Measurements from ENCODE around the gene TAOK2. TPM values are rescaled to one million over a fixed set of nuclear protein-coding genes. Genes with fewer than 3 reads are reported as not detected.

Gene TAOK2
- total RNA-seq, 1 donor from 2014 or later: 49.8 TPM

DNA sequence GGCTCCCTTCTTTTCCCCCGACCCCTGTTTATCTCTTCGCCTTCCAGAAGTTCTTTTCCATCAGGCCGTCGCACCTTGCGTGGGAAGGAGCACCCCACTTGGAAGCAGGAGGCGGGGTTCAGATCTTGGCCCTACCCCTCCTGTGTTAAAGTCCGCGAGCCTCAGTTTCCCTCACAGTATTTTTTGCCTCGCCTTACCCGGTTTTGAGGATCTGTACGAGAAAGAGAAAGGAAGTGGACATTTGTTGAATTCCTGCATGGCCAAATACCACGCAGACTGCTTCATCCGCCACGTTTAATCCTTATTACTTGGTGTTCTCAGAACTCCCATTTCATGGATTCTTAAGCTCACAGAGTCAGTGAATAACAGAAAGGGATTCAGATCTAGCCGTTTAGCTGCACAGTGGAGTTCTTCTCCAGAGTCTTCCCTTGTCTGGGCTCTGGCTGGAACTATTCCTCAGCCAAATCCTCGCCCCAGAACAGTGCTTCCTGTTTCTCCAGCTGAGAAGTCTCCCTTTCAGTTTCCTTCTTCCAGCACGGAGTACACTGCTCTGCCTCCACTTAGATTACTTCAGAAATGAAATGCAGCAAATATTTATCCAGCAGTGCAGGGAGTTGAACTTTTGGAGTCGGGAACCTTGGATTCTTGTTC lies 11.2 kb upstream of the TAOK2 start:
- no peak for DNase-seq (ENCODE audit: low spot score)

DNA sequence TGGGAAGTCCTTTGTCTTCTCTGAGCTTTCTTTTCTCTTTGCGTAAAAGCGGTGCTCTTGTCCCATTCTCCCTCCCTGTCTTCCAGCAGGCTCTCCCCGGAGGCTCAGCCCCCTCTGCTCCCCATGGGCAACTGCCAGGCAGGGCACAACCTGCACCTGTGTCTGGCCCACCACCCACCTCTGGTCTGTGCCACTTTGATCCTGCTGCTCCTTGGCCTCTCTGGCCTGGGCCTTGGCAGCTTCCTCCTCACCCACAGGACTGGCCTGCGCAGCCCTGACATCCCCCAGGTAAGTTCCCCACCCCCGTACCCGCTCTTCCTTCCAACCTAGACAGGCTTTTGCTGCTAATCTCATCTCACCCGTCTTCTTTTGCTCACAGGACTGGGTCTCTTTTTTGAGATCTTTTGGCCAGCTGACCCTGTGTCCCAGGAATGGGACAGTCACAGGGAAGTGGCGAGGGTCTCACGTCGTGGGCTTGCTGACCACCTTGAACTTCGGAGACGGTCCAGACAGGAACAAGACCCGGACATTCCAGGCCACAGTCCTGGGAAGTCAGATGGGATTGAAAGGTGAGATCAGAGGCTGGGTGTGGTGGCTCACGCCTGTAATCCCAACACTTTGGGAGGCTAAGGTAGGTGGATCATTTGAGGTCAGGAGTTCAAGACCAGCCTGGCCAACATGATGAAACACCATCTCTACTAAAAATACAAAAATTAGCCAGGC lies 10.5 kb upstream of the TAOK2 start:
- peak; percentile 82 for DNase-seq (ENCODE audit: low spot score)

DNA sequence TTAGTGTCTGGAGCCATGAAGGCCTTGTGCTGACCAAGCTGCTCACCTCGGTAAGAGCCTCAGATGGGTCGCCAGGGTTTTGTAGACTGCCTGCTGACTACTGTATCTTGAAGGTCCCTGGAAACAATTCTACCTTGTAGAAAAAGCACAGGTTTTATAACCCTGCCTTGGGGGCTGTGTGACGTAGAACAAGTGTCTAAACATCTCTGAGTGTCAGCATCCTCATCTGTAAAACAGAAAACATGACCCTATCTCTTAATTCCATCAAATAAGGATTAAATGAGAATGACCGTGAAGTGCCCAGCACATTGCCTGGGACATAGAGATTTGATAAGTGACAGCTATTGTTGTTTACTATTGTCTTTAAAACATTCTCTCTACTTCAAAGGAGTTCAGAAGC lies 5.5 kb upstream of the TAOK2 start:
- no peak for DNase-seq (ENCODE audit: low spot score)

DNA sequence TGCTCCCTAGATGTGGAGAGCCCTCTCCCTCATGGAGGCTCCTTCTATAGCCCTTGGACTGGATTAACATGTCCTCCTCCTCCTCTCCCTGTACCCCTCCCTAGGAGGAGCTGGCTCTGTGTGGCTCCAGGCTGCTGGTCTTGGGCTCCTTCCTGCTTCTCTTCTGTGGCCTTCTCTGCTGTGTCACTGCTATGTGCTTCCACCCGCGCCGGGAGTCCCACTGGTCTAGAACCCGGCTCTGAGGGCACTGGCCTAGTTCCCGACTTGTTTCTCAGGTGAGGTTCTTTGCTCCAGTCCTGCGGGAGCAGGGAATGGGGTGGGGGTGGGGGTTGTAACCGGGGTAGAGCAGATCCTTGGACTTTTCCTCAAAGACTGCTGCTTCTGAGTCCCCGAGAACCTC lies 2.4 kb upstream of the TAOK2 start:
- peak; percentile 37 for DNase-seq (ENCODE audit: low spot score)

DNA sequence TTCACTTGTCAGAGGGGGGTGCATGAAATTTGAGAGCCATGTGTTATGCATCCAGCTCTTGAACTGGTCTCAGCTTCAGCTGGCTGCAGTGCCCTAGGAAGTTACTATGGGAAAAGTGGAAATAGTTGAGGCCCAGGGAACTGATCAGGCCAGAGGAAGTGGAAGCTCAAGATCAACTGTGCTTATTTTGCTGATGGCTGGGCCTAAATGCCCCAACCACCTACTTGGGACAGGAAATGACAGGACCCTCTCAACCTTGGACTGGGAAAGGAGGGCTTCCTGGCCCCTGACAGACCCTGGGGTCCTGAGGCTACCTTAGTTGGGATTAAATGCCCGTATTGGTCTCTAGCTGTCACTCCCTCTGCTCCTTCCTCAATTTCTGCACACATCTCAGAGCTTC lies 1.2 kb upstream of the TAOK2 start:
- peak; percentile 18 for DNase-seq (ENCODE audit: low spot score)

DNA sequence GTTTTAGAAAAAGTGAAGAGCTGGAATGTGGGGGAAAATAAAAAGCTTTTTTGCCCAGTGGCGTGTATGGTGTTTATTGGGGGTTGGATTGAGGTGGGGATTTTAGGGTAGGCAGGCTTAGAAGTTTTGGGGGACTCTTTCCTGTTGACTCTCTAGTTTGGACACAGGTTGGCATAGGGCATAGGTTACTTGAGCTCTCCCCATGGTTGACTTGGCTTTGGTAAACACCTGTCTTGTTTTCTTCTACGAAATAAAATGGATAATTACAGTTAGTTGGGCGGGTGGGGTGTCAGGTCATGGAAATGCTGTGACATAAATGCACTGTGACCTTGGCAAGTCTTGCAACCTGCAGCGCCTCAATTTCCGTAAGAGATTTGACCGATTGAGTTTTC lies 680 bp upstream of the TAOK2 start:
- no peak for DNase-seq (ENCODE audit: low spot score)

DNA sequence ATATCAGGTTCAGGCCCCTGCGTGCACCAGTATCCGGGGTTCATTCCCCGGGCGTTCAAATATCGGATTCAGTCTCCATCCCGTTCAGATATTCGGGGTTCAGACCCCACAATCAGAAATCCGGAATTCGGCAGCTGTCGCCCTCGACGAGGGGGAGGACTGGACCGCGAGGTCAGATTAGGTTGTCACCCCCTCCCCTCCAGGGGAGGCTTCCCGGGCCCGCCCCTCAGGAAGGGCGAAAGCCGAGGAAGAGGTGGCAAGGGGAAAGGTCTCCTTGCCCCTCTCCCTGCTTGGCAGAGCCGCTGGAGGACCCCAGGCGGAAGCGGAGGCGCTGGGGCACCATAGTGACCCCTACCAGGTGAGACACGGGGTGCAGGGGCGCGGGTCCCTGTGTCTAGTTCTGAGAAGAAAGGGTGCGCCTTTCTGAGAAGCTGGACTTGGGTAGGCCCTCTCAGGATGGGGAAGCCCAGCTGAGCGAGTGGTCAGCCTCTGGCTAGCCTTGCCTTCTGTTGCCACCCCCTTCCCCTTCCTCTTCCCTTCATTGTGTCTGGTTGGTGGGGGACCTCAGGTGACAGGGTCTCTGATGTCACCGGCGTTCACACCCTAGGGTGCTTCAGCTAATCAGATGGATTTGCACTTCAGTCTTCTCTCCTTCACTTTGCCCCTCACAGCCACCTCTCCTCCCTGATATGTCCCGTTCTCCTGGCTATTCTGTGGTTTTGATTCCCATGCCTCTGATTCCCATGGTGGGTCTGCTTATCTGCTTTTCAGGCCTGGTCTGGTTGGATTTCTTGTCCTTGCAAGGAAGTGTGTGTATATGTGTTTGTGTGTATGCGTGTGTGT lies 844 bp downstream of the TAOK2 start:
- peak; percentile 89 for DNase-seq (ENCODE audit: low spot score)

DNA sequence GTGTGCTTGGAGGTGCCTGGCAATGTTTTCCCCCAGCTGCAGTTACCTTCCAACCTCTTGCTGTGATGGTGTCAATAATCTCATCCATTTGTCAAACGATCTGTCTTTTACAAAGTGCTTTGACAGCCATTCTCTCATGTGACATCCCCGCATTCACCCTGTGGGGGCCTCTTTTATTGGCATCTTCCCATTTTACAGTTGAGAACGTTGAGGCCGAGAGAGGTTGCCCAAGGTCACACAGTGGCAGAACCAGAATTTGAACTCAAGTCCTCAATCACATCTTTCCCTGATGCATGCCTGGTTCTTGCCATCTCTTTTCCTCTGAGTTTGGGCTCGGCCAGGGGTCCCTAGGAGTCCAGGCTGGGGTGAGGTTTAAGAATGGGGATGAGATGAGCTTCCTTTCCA lies 1.5 kb downstream of the TAOK2 start:
- DNase-seq (ENCODE audit: low spot score): peak; percentile 30

DNA sequence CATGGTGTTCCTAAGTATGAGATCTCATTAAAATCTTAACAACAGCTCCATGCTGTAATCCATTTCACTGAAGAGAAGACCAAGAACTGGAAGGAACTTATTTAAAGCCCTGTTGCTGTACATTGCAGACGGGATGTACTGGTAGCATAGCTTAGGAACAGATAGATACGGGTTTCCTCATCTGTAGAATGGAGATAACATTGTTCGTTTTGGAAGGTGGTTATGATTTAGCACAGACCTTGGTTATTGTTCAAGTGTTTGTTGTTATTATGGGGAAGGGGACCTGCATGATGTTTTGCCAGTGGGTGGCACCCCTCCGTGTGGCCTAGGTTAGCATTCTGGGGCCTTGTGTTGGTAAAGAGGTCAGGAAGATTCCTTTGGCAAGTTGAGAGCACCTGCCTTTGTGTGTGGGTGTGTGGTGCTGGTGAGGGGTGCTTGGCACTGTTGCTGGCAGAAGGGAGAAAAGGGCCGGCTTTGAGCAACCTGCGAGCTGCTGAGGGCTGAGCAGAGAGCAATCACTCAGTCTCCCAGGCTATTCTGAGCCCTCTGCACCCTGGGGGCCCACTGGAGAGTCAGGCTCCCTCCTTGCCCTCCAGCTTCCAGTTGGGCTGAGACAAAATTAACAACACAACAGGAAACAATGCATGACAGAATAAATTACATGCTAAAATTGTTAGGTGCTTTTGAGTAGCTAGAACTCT lies 2.3 kb downstream of the TAOK2 start:
- no peak for DNase-seq (ENCODE audit: low spot score)

DNA sequence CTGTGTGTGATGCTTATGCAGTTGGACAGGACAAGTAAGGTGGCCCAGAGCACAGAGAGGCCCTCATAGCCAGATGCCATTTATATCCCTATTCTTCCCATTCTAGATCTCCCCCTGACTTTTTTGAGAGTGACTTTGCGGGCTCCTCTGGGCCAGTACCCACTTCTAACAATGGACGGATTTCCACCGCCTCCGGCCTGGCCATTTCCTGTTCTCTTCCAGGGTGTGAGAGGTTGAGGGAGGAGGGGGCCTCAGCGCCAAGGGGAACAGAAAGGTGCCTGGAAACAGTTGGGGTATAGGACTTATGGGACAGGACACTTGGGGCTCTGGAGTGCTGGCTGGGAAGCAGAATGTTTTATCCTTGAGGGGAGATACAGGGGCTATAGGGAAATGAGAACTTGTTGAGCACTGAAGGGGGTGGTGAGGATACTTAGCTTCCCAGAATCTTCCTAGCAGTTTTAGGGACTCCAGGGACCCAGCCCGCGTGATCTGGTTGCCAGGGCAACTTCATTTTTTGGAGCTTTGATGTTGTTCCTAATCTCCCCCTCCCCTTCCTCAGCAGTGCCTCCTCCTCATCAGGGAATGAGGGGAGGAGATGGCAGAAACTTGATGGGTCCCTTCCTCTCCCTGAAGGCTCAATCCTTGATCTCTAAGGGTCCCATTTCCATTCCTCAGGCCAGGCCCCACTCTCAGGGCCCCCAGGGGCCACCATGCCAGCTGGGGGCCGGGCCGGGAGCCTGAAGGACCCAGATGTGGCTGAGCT lies 3.6 kb downstream of the TAOK2 start:
- DNase-seq (ENCODE audit: low spot score): no peak

DNA sequence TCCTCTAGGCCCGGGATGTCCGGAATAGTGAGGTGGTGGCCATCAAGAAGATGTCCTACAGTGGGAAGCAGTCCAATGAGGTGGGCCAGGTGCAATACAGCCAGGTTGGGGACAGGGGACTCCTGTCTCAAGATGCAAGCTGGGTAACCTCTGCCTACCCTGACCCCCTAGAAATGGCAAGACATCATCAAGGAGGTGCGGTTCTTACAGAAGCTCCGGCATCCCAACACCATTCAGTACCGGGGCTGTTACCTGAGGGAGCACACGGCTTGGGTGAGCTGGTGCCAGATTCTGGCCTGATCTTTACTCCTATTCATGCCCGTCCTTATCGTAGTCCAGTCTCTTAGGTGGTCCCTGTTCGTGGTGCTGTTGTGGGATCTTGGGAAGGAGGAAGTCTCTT lies 4.4 kb downstream of the TAOK2 start:
- DNase-seq (ENCODE audit: low spot score): no peak

DNA sequence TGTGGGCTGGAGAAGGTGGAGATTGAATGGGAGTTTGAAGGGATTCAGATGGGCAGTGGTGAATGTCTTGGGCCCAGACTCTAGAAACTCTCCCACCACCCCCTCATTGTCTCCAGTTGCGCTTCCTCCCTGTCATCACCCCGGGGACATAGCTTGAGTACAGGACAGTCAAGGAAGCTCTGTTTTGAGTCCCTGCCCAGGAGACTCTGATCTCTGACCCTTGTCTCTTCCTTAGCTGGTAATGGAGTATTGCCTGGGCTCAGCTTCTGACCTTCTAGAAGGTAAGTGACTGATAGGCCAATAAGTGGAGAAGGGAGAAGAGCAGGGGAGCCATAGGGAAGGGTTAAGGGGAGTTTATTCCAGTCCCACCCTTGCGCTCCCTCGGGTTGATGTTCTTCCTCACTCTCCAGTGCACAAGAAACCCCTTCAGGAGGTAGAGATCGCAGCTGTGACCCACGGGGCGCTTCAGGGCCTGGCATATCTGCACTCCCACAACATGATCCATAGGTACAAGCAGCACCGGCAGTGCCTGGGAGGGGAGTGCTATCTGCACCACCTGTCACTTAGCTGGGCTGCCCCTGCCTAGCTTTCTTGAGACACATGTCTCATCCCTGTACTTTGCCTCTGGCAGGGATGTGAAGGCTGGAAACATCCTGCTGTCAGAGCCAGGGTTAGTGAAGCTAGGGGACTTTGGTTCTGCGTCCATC lies 5.0 kb downstream of the TAOK2 start:
- DNase-seq (ENCODE audit: low spot score): no peak

DNA sequence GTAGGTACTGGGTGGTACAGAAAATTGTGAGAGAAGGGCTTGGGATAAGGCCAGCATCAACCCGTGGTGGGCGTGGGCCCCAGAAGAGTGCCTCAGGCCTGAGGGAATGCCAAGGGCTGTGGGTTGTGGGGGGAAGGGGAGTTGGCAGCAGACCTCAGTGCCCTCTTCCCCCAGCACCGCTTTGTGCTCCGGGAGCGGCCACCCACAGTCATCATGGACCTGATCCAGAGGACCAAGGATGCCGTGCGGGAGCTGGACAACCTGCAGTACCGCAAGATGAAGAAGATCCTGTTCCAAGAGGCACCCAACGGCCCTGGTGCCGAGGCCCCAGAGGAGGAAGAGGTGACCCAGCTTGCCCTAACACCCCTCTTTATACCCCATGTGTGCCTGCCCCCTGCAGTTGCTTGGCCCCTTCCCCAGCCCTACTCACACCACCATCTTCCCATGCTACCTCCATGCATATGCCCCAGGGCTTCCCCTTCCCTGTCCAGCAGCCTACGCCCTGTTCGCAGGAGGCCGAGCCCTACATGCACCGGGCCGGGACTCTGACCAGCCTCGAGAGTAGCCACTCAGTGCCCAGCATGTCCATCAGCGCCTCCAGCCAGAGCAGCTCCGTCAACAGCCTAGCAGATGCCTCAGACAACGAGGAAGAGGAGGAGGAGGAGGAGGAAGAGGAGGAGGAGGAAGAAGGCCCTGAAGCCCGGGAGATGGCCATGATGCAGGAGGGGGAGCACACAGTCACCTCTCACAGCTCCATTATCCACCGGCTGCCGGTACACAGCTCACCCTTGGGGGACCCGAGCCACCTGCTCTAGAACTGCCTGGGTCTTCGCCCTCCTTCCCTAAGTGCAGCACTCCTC lies 9.1 kb downstream of the TAOK2 start:
- DNase-seq (ENCODE audit: low spot score): no peak

DNA sequence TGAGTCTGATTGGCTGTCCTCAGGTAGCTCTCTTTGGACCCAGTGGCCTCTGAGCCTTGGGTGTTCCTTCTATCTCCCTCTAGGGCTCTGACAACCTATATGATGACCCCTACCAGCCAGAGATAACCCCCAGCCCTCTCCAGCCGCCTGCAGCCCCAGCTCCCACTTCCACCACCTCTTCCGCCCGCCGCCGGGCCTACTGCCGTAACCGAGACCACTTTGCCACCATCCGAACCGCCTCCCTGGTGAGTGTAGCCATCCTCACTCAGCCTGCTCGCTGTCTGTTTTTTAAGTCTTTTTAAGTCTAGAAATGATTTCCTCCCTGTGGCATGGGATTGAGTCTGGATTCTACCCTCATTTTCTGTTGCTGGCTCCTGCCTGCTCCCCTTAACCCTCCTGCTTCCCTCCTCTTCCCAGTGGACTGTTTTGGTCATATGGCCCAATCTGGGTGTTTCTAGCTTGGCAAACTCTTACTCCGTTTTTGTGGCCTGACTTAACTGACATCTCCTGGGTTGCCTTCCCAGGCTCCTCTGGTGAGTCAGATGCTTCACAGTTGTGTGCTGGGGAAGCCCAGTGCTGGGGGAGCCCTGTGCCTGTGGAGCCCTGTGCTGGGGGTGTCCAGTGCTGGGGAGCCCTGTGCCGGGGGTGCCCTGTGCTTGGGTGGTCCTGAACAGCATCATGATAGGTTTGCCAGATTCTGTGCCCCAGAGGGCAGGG lies 9.9 kb downstream of the TAOK2 start:
- DNase-seq (ENCODE audit: low spot score): no peak

DNA sequence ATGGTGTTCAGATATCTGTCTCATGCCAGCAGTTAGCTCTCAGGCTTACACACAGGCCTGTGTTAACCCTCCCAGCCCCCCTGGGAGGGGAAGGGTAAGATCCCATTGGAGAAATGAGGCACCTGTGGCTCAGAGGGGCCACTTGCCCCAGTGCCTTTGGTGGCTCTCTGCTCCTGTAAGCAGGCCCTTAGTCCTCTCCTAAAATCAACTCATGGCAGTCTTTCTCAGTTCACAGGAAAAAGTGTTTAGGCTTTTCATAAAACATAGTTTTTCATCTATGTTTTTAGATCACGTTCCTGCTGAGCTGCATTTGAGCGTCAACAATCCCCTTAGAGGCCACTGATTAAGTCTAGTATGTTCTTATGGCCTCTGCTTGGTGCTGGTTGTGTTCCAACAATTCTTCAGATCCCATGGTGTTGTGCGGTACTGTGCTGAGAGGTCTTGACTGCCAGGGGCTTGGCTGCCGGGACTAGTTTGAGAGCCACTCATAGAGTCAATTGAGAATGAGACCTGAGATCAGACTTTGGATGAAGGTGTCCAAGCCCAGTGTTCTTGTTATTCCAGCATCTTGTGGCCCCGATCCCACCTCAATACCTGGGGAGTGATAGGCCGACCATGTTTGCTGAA lies 10.6 kb downstream of the TAOK2 start:
- no peak for DNase-seq (ENCODE audit: low spot score)

DNA sequence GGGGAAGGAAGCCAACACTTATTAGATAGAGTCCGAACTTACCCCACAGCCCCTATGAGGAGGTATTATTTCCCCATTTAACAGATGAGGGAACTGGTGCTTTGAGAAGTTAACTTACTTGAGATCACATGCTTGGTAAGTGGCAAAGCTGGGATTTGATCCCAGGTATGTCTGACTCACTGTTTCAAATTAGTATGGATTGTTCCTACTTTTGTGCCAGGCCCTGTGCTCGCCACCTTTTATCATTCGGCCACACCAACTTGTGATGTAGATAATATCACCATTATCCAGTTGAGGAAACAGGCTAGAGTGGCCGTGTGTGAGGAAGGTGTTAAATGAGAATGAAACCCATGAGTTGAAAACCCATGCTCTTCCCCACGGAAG lies 11.1 kb downstream of the TAOK2 start:
- no peak for DNase-seq (ENCODE audit: low spot score)

DNA sequence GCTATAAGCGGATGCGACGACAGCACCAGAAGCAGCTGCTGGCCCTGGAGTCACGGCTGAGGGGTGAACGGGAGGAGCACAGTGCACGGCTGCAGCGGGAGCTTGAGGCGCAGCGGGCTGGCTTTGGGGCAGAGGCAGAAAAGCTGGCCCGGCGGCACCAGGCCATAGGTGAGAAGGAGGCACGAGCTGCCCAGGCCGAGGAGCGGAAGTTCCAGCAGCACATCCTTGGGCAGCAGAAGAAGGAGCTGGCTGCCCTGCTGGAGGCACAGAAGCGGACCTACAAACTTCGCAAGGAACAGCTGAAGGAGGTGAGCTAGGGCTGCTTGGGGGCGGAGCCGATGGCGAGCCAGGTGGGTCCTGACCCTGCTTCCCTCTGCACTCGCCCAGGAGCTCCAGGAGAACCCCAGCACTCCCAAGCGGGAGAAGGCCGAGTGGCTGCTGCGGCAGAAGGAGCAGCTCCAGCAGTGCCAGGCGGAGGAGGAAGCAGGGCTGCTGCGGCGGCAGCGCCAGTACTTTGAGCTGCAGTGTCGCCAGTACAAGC lies 11.7 kb downstream of the TAOK2 start:
- no peak for DNase-seq (ENCODE audit: low spot score)

DNA sequence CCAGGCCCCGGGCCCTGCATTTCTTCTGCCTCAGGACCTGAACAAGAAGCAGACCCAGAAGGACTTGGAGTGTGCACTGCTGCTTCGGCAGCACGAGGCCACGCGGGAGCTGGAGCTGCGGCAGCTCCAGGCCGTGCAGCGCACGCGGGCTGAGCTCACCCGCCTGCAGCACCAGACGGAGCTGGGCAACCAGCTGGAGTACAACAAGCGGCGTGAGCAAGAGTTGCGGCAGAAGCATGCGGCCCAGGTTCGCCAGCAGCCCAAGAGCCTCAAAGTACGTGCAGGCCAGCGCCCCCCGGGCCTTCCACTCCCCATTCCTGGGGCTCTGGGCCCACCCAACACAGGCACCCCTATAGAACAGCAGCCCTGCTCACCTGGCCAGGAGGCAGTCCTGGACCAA lies 12.6 kb downstream of the TAOK2 start:
- no peak for DNase-seq (ENCODE audit: low spot score)

Data from mesenteric fat pad (tissue), 1 donor.